GM06990 (cell line): ENCODE results near the gene CMTM8.

Experiments used
- DNase-seq: peaks from one replicate; pipeline ENCODE4 v3.0.0-alpha.2; 2011; ENCODE audit not compliant: insufficient read length; ENCODE audit errors: extremely low read depth
- H3K27me3 ChIP-seq: replicated peaks from 2 replicates; pipeline ENCODE4 v1.6.0; 2011; ENCODE audit warnings: low read length; ENCODE audit not compliant: control insufficient read depth, insufficient read depth
- H3K36me3 ChIP-seq: 2 replicates; pipeline ENCODE4 v1.5.1; 2011; ENCODE audit warnings: low read length; ENCODE audit not compliant: control insufficient read depth, insufficient read depth
- H3K4me3 ChIP-seq: replicated peaks from 2 replicates; pipeline ENCODE4 v1.5.1; 2011; ENCODE audit warnings: low read depth, mild to moderate bottlenecking, control low read depth, low read length
- CTCF ChIP-seq: IDR thresholded peaks from 2 replicates; pipeline ENCODE4 v1.5.1; 2011; ENCODE audit warnings: low read length, control low read depth, mild to moderate bottlenecking, inconsistent platforms; ENCODE audit not compliant: insufficient read depth, poor library complexity, severe bottlenecking

CMTM8 gene

GRCh38 chr3:32303977-32304881 is 65.7 kb downstream of the CMTM8 start:
- H3K27me3 ChIP-seq, result peaks cover 2% of the 10 kb centered on the region

DNA sequence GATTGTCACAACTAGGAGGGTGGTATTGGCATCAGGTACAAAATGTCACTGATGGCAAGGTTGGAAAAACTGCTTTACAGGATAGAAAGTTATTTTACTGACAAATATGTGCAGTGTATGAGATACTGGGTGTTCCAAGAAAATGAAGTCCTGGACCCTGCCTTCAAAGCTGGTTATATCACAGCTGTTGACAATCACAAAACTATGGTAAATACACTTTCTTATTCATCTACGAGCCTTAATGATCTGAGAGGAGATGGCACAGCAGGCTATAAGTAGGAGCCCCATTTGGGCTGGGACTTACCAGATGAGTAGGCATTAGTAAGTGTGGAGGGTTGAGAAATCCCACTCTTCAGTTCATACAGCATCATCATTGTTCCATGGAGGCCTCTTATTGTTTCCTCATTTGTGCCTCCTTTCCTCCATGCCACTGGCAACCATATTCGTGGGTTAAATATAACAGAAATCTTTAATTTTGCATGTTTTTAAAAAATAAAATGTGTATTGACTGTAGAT is 66.9 kb downstream of the CMTM8 start:
- DNase-seq, result no peak
- no peaks in the 10 kb centered on the region for H3K36me3 ChIP-seq
- no peak for TF ChIP-seq CTCF

More at GRCh38 chr3:32303977-32304881, 65.7 kb downstream of the CMTM8 start:
- Histone ChIP-seq H3K4me3 (no peak overlapping the region), H3K36me3 (no peaks in the 10 kb centered on the region)
- no peak for DNase-seq
- no peak for TF ChIP-seq CTCF

DNA sequence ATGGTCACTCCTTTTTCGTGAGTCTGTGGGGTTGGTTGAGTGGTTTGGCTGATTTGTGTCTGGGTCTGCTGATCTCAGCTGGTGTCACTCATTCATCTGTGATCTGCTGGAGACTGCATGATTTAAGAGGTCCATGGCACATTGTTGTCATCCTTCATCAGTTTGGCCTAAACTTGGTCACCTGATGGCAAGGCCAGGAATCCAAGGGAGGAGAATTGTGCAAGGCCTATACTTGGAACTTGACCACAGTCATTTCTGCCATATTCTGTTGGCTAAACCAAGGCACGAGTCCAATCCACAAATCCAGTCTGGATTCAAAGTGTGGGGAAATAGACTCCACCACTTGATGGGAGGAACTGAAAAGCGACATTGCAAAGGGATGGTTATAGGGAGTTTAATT is 67.6 kb downstream of the CMTM8 start:
- Histone ChIP-seq H3K4me3 (no peak overlapping the region), H3K36me3 (no peaks in the 10 kb centered on the region), H3K27me3 (peaks cover 2% of the 10 kb centered on the region)
- TF ChIP-seq CTCF, result no peak
- no peak for DNase-seq

More for the DNA sequence above, 66.9 kb downstream of the CMTM8 start:
- Histone ChIP-seq H3K27me3 (peaks cover 2% of the 10 kb centered on the region), H3K4me3 (no peak overlapping the region)

GRCh38 chr3:32307591-32307990 is 69.1 kb downstream of the CMTM8 start:
- Histone ChIP-seq H3K36me3 (no peaks in the 10 kb centered on the region), H3K4me3 (no peak overlapping the region), H3K27me3 (peaks cover 2% of the 10 kb centered on the region)
- DNase-seq, result no peak
- TF ChIP-seq CTCF, result no peak

GRCh38 chr3:32308378-32308777 is 69.9 kb downstream of the CMTM8 start:
- DNase-seq, result no peak
- TF ChIP-seq CTCF, result no peak
- Histone ChIP-seq H3K36me3 (no peaks in the 10 kb centered on the region), H3K27me3 (peaks cover 2% of the 10 kb centered on the region), H3K4me3 (no peak overlapping the region)
